ENCODE results near the gene PHKG2. TPM values are rescaled to one million over a fixed set of nuclear protein-coding genes. Genes with fewer than 3 reads are reported as not detected.

Gene PHKG2
- 13.2 and 17.8 TPM in 2 replicates for total RNA-seq

GRCh38 chr16:30747799-30748633 is at the start of gene PHKG2:
PHKG2 (plus strand) TSS chr16:30748425; CDS start chr16:30748821, 396 bp downstream.

GRCh38 chr16:30698816-30699614 is 49.2 kb upstream of the PHKG2 start, which contains the start of gene SRCAP:
SRCAP (plus strand) TSS chr16:30699171; CDS start chr16:30700825, 1,654 bp downstream.

GRCh38 chr16:30761928-30762902 is 14.0 kb downstream of the PHKG2 start, which contains the start of the genes CFAP119 and RNF40:
CFAP119 (minus strand) TSS chr16:30762062; CDS start chr16:30761748, 314 bp downstream.
RNF40 (plus strand) TSS chr16:30762322; CDS start chr16:30762546, 224 bp downstream.

GRCh38 chr16:30786936-30787612 is 38.8 kb downstream of the PHKG2 start, which contains the start of gene ZNF629:
ZNF629 (minus strand) TSS chr16:30787205; CDS start chr16:30784482, 2,723 bp downstream.

Other genes with a start within 250 kb of the PHKG2 start
- gene ZNF768, start 221.9 kb upstream of the PHKG2 start, total RNA-seq: 15.4 and 18.7 TPM in 2 replicates
- gene ZNF747, start 213.6 kb upstream of the PHKG2 start, total RNA-seq: 7.8 and 10.0 TPM in 2 replicates
- gene ZNF764, start 190.1 kb upstream of the PHKG2 start, total RNA-seq: 7.9 and 8.9 TPM in 2 replicates
- gene ZNF688, start 176.7 kb upstream of the PHKG2 start, total RNA-seq: 10.4 and 11.6 TPM in 2 replicates
- gene ZNF785, start 162.7 kb upstream of the PHKG2 start, total RNA-seq: 6.8 and 18.9 TPM in 2 replicates
- 7.1 and 9.8 TPM in 2 replicates for gene ZNF689, start 138.0 kb upstream of the PHKG2 start, total RNA-seq
- 16.0 and 24.8 TPM in 2 replicates for gene PRR14, start 97.5 kb upstream of the PHKG2 start, total RNA-seq
- 25.1 and 30.0 TPM in 2 replicates for gene FBRS, start 90.0 kb upstream of the PHKG2 start, total RNA-seq
- gene SRCAP, start 49.3 kb upstream of the PHKG2 start, total RNA-seq: 21.4 and 34.3 TPM in 2 replicates
- 0.62 and 0.93 TPM in 2 replicates for gene CFAP119, start 13.6 kb downstream of the PHKG2 start, total RNA-seq
- gene RNF40, start 13.9 kb downstream of the PHKG2 start, total RNA-seq: 68.0 and 87.4 TPM in 2 replicates
- 11.7 and 15.0 TPM in 2 replicates for gene ZNF629, start 38.8 kb downstream of the PHKG2 start, total RNA-seq
- 29.7 and 36.9 TPM in 2 replicates for gene BCL7C, start 145.7 kb downstream of the PHKG2 start, total RNA-seq
- 2.0 and 3.6 TPM in 2 replicates for gene CTF1, start 148.2 kb downstream of the PHKG2 start, total RNA-seq
- 13.2 and 13.7 TPM in 2 replicates for gene FBXL19, start 175.1 kb downstream of the PHKG2 start, total RNA-seq
- 45.4 and 48.9 TPM in 2 replicates for gene ORAI3, start 200.6 kb downstream of the PHKG2 start, total RNA-seq
- gene SETD1A, start 209.3 kb downstream of the PHKG2 start, total RNA-seq: 5.2 and 6.2 TPM in 2 replicates
- gene HSD3B7, start 236.8 kb downstream of the PHKG2 start, total RNA-seq: 11.1 and 11.7 TPM in 2 replicates